Activated CD4-positive, alpha-beta T cell treated with anti-CD3 and anti-CD28 coated beads, Interleukin-2, amount 50 U/mL, for 48 hours (primary cell): ENCODE data around the gene STX11.

Source experiments
- DNase-seq, 2 experiments: peaks; one replicate each; pipeline ENCODE4 v3.0.0-alpha.2; 2020

The STX11 gene

GRCh38 chr6:144143878-144144277, 6.4 kb upstream of the STX11 start:
- no peak for DNase-seq

- DNase-seq = no peak
Observed at GRCh38 chr6:144144996-144145395, 5.3 kb upstream of the STX11 start.

- no peak for DNase-seq
Observed at GRCh38 chr6:144145541-144145940, 4.8 kb upstream of the STX11 start.

GRCh38 chr6:144148886-144149285, 1.4 kb upstream of the STX11 start:
- no peak for DNase-seq

GRCh38 chr6:144149558-144149893, 791 bp upstream of the STX11 start:
- no peak for DNase-seq

- DNase-seq = peak; percentile 55 to 63
Observed at GRCh38 chr6:144150710-144151657, 667 bp downstream of the STX11 start.

GRCh38 chr6:144152334-144152900, 2.1 kb downstream of the STX11 start:
- no peak for DNase-seq

GRCh38 chr6:144153260-144153659, 2.9 kb downstream of the STX11 start:
- no peak for DNase-seq

GRCh38 chr6:144153971-144154370, 3.7 kb downstream of the STX11 start:
- no peak for DNase-seq

GRCh38 chr6:144155529-144155928, 5.2 kb downstream of the STX11 start:
- no peak for DNase-seq

GRCh38 chr6:144156338-144156737, 6.0 kb downstream of the STX11 start:
- DNase-seq = no peak

- no peak for DNase-seq
Observed at GRCh38 chr6:144156991-144157390, 6.7 kb downstream of the STX11 start.

- no peak for DNase-seq
Observed at GRCh38 chr6:144158133-144158532, 7.8 kb downstream of the STX11 start.

GRCh38 chr6:144159223-144159622, 8.9 kb downstream of the STX11 start:
- DNase-seq = no peak

- no peak for DNase-seq
Observed at GRCh38 chr6:144159742-144160141, 9.4 kb downstream of the STX11 start.

GRCh38 chr6:144160431-144161005, 10.2 kb downstream of the STX11 start:
- no peak for DNase-seq

GRCh38 chr6:144161975-144162374, 11.7 kb downstream of the STX11 start:
- no peak for DNase-seq

GRCh38 chr6:144162977-144163376, 12.7 kb downstream of the STX11 start:
- no peak for DNase-seq

GRCh38 chr6:144165784-144166183, 15.5 kb downstream of the STX11 start:
- DNase-seq = no peak

- no peak for DNase-seq
Observed at GRCh38 chr6:144170044-144170443, 19.7 kb downstream of the STX11 start.

- no peak for DNase-seq
Observed at GRCh38 chr6:144171406-144171805, 21.1 kb downstream of the STX11 start.

- DNase-seq = no peak
Observed at GRCh38 chr6:144174006-144174405, 23.7 kb downstream of the STX11 start.

- DNase-seq = no peak
Observed at GRCh38 chr6:144176043-144176442, 25.7 kb downstream of the STX11 start.

GRCh38 chr6:144177726-144178125, 27.4 kb downstream of the STX11 start:
- no peak for DNase-seq
